K562 (cell line): Measurements from ENCODE around the gene HDAC9. TPM values are rescaled to one million over a fixed set of nuclear protein-coding genes. Genes with fewer than 3 reads are reported as not detected.

Experiments
- ATAC-seq: fragments of 200-7000 bp; cut with Tn5 transposase; 3 replicates; pipeline ENCODE4 v1.9.1; 2020; ENCODE audit warnings: moderate library complexity
- BruUV-seq: library from RNA; stranded (reverse); fragments of 400-500 nt; replicated peaks from 2 replicates; lab custom pipeline; 2021; lab: Mats Ljungman, UMichigan
- CTCF ChIA-PET: fragments of 300-600 bp; formaldehyde crosslinking; extraction: SDS; loops from one replicate; lab custom pipeline; 2021; ENCODE audit warnings: low intra/inter-chr PET ratio; lab: Yijun Ruan, JAX
- POLR2A ChIA-PET: fragments of 300-600, 350-650 bp; sonication (Branson Sonifier 250); formaldehyde crosslinking; extraction: SDS; loops from one replicate; lab custom pipeline; 2021; ENCODE audit warnings: antibody characterized with exemption, inconsistent platforms; lab: Yijun Ruan, JAX
- DNase-seq, 4 experiments: peaks; one replicate each; pipeline versions ENCODE4 v3.0.0 to v3.0.0-alpha.2; 2011 to 2018; ENCODE audit warnings: low spot score in 3 of 4, mixed read lengths in 3 of 4; ENCODE audit errors: extremely low read depth in 1 of 4
- FAIRE-seq: peaks from 2 replicates; lab custom pipeline; 2011; peaks lifted over from hg19 to GRCh38; lab: Jason Lieb, UNC
- H2AFZ ChIP-seq: 2 replicates; pipeline ENCODE4 v1.6.0; 2011; ENCODE audit warnings: low read depth, low read length, control low read depth, inconsistent platforms
- H3K27ac ChIP-seq: fragments of 200-600 bp; 3 replicates; pipeline ENCODE4 v1.8.0; 2011; ENCODE audit warnings: low read depth, mild to moderate bottlenecking, control low read depth, inconsistent platforms, low read length, moderate library complexity, mixed read lengths; ENCODE audit errors: extremely low read depth
- H3K27me3 ChIP-seq, 2 experiments: fragments of 300-600 bp in 1 of 2; 2 replicates in 1 of 2; 3 replicates in 1 of 2; pipeline versions ENCODE4 v1.6.0 to v1.8.0; 2011; ENCODE audit warnings: inconsistent platforms in 2 of 2, low read length in 2 of 2, mild to moderate bottlenecking in 1 of 2, mixed read lengths in 1 of 2, moderate library complexity in 1 of 2; ENCODE audit not compliant: control insufficient read depth in 2 of 2, insufficient read depth in 2 of 2
- H3K36me3 ChIP-seq: fragments of 300-600 bp; 3 replicates; pipeline ENCODE4 v1.8.0; 2011; ENCODE audit warnings: mild to moderate bottlenecking, low read length, inconsistent platforms; ENCODE audit not compliant: control insufficient read depth, insufficient read depth
- H3K4me1 ChIP-seq, 2 experiments: fragments of 200-600 bp in 1 of 2; replicated peaks in 1 of 2; 2 replicates in 1 of 2; 3 replicates in 1 of 2; pipeline versions ENCODE4 v1.5.1 to v1.8.0; 2011; ENCODE audit warnings: inconsistent platforms in 2 of 2, low read length in 2 of 2, mild to moderate bottlenecking in 1 of 2, mixed read lengths in 1 of 2, moderate library complexity in 1 of 2; ENCODE audit not compliant: control insufficient read depth in 2 of 2, insufficient read depth in 2 of 2
- H3K4me2 ChIP-seq: 2 replicates; pipeline ENCODE4 v1.6.1; 2011; ENCODE audit warnings: low read length, control low read depth, inconsistent platforms, mixed read lengths; ENCODE audit not compliant: insufficient read depth
- H3K4me3 ChIP-seq: fragments of 200-600 bp; sonication (generic), shearing (Covaris generic); 2 replicates; pipeline ENCODE4 v1.5.1; 2016; ENCODE audit warnings: control low read depth, inconsistent platforms
- H3K79me2 ChIP-seq: fragments of 200-600 bp; 3 replicates; pipeline ENCODE4 v1.8.0; 2011; ENCODE audit warnings: low read length, inconsistent platforms; ENCODE audit not compliant: control insufficient read depth, insufficient read depth
- H3K9ac ChIP-seq, 2 experiments: 2 replicates each; pipeline versions ENCODE4 v1.6.0 to v1.6.1; 2011; ENCODE audit warnings: low read depth in 2 of 2, low read length in 2 of 2, control low read depth in 1 of 2, inconsistent platforms in 1 of 2, mild to moderate bottlenecking in 1 of 2, mixed read lengths in 1 of 2; ENCODE audit not compliant: insufficient read depth in 1 of 2
- H3K9me1 ChIP-seq: one replicate; pipeline ENCODE4 v1.6.0; 2011; ENCODE audit warnings: inconsistent platforms, mild to moderate bottlenecking, low read length, moderate library complexity; ENCODE audit not compliant: control insufficient read depth, insufficient read depth
- H3K9me3 ChIP-seq: replicated peaks from 2 replicates; pipeline ENCODE4 v1.5.1; 2011; ENCODE audit warnings: low read depth, low read length, inconsistent platforms; ENCODE audit not compliant: control insufficient read depth, insufficient read depth
- H4K20me1 ChIP-seq: replicated peaks from 2 replicates; pipeline ENCODE4 v1.6.1; 2011; ENCODE audit warnings: low read length, inconsistent platforms, mixed read lengths; ENCODE audit not compliant: control insufficient read depth, insufficient read depth
- ADNP ChIP-seq: fragments of 200-800 bp; sonication (Bioruptor generic); IDR thresholded peaks from 2 replicates; pipeline ENCODE4 v1.6.1; 2016; ENCODE audit warnings: missing genetic modification characterization, missing compliant biosample characterization
- ARHGAP35 ChIP-seq: fragments of 450-650 bp; IDR thresholded peaks from 2 replicates; pipeline ENCODE4 v1.6.1; 2018; ENCODE audit not compliant: partially characterized antibody
- CTBP1 ChIP-seq: fragments of 450-650 bp; IDR thresholded peaks from 2 replicates; pipeline ENCODE4 v1.6.1; 2016; ENCODE audit warnings: borderline replicate concordance
- ELF4 ChIP-seq: fragments of 450-650 bp; formaldehyde crosslinking; IDR thresholded peaks from 2 replicates; pipeline ENCODE4 v1.4.0; 2022; ENCODE audit warnings: missing genetic modification characterization
- ESRRA ChIP-seq: fragments of 450-650 bp; IDR thresholded peaks from 2 replicates; pipeline ENCODE4 v1.6.1; 2014; ENCODE audit warnings: low read depth, mild to moderate bottlenecking, moderate library complexity, borderline replicate concordance
- FOXM1 ChIP-seq, 2 experiments: fragments of 450-650 bp in 1 of 2; sonication (generic) in 1 of 2; formaldehyde crosslinking in 1 of 2; IDR thresholded peaks; 2 replicates each; pipeline versions ENCODE4 v1.6.1 to v1.9.0; 2017 to 2022; ENCODE audit warnings: low read depth in 2 of 2, mild to moderate bottlenecking in 2 of 2, missing genetic modification reagents in 1 of 2, moderate library complexity in 1 of 2
- GATA2 ChIP-seq: sonication (generic); formaldehyde crosslinking; IDR thresholded peaks from 2 replicates; pipeline ENCODE4 v1.4.0; 2020; ENCODE audit warnings: mild to moderate bottlenecking, missing genetic modification reagents
- GTF2A2 ChIP-seq: IDR thresholded peaks from 2 replicates; pipeline ENCODE4 v1.6.1; 2016; ENCODE audit warnings: mild to moderate bottlenecking, missing genetic modification characterization, missing compliant biosample characterization
- GTF2F1 ChIP-seq: IDR thresholded peaks from 2 replicates; pipeline ENCODE4 v1.6.1; 2011; ENCODE audit warnings: low read depth, low read length, improper control_type of control experiment
- PHB ChIP-seq: fragments of 250-450 bp; sonication (Bioruptor Pico); IDR thresholded peaks from 2 replicates; pipeline ENCODE4 v1.5.0; 2021
- SP2 ChIP-seq: IDR thresholded peaks from 2 replicates; pipeline ENCODE4 v1.6.1; 2011; ENCODE audit warnings: mild to moderate bottlenecking, low read depth, low read length, moderate library complexity; ENCODE audit not compliant: poor library complexity, severe bottlenecking; ENCODE audit errors: extremely low read depth
- ZFP1 ChIP-seq: fragments of 450-650 bp; formaldehyde crosslinking; IDR thresholded peaks from 2 replicates; pipeline ENCODE4 v1.4.0; 2020; ENCODE audit warnings: mild to moderate bottlenecking, mixed read lengths
- ZNF561 ChIP-seq: fragments of 450-650 bp; formaldehyde crosslinking; conservative IDR thresholded peaks from 2 replicates; pipeline ENCODE4 v1.4.0; 2020; ENCODE audit warnings: mild to moderate bottlenecking, moderate library complexity
- ZZZ3 ChIP-seq: fragments of 450-650 bp; IDR thresholded peaks from 2 replicates; pipeline ENCODE4 v1.6.1; 2016; ENCODE audit warnings: antibody characterized with exemption, mild to moderate bottlenecking, moderate library complexity
- WGBS: fragments of 100-300 bp; shearing (Covaris generic); methylation state at CpG from one replicate; pipeline ENCODE4 v1.1.6; 2016; ENCODE audit warnings: low coverage, mixed read lengths; ENCODE audit not compliant: insufficient coverage; ENCODE audit errors: missing lambda C conversion rate; 5-methylcytosine and 5-hydroxymethylcytosine counted together
- in situ Hi-C: fragments of 300-500 bp; cut with MboI; formaldehyde crosslinking; loops from 4 replicates; pipeline ENCODE4 v1.15.0; 2018; ENCODE audit warnings: inconsistent platforms, mixed read lengths
- intact Hi-C: fragments of 100-400 bp; cut with micrococcal nuclease; formaldehyde crosslinking; loops from 2 replicates; pipeline ENCODE4 v1.14.2; 2022
- polyA plus RNA-seq, 8 experiments: library from polyadenylated mRNA; depleted of rRNA in 4 of 8; stranded (reverse) in 5 of 8; unstranded in 3 of 8; fragments of >200 nt; fragmentation: Nextera tagmentation in 2 of 8; fragmentation: Illumina TruSeq in 1 of 8; extraction: Ambion mirVana in 2 of 8; extraction: Trizol in 1 of 8; gene quantifications; 2 replicates each; pipeline versions ENCODE4 v1.2.1 to v1.2.3, GENCODE V29; 2011 to 2014; ENCODE audit warnings: inconsistent platforms in 1 of 8, missing spikeins in 1 of 8
- total RNA-seq, 7 experiments: library from RNA; depleted of rRNA in 6 of 7; stranded (reverse); fragments of >200 nt in 6 of 7; fragmentation: Illumina TruSeq in 2 of 7; extraction: Trizol in 2 of 7; gene quantifications; 2 replicates each; pipeline versions ENCODE4 v1.2.1 to v1.2.3, GENCODE V29; 2011 to 2021; ENCODE audit warnings: low replicate concordance in 1 of 7
- TF ChIP-seq, protein P1 (sequence below): fragments of 250-450 bp; sonication (Bioruptor Pico); IDR thresholded peaks from 2 replicates; pipeline ENCODE4 v1.8.0; 2022; ENCODE audit warnings: inconsistent platforms, mild to moderate bottlenecking, moderate library complexity, borderline replicate concordance
- TF ChIP-seq, protein P2 (sequence below): fragments of 200-800 bp; sonication (Bioruptor generic); IDR thresholded peaks from 2 replicates; pipeline ENCODE4 v1.6.1; 2017; ENCODE audit warnings: missing genetic modification characterization, missing compliant biosample characterization

HDAC9 gene
- total and polyA plus RNA-seq, 9 of the 15 experiments (the other 6 are each of a cell fraction or from before 2014, with no cell fraction given) = 0.08 to 0.91 (median 0.33) TPM

DNA sequence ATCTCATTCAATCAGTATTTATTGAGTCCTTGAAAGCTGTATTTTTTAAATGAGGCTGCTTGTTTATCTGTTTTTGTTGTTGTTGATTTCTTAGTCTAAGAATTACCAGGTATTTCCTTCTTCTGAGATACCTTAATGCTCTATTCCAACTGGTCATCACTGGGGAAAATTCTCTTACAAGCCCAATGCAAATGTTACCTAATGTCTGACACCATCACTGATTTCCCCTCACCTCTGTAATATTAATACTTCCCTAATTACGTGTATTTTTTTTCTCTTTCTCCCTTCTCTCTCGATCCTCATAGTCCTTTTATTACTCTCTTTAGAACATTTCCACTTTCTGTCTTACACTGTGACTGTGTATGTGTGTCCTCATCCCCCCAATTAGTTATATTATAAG, 13.9 kb downstream of the HDAC9 start:
- Histone ChIP-seq H3K4me3 (no peak overlapping the region), H3K27ac (no peak overlapping the region)

DNA sequence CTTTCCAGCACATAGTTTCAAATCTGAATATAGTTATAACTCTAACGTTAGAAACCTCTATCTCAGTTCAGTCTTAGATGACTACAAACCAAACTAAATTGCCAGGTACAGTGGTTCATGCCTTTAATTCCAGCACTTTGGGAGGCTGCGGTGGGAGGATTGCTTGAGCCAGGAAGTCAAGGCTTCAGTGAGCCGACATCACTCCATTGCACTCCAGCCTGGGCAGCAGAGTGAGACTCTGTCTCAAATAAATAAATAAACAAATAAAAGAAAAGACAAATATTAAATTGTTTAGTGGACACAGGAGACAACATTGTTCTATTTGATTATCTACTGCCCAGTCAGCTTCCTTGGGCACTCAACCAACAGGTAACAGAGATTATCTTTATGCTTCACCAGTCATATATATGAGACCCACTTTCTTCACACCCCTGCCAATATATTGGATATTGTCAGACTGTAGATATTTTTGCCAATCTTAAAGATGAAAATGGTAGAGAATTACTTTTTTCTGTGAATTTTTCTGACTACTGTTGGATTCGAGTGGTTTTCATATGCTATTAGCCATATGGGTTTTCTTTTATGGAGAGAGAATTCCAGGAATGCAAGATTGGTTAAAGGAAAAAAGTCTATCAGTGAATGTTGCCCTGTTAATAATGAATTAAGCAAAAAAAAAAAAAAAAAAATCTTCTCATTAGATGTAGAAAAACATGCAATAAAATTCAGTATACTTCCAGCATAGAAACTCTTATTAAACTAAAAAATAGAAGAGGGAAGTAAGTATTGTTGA, 16.0 kb downstream of the HDAC9 start:
- ChIA-PET CTCF (no interaction called here), POLR2A (no interaction called here)
- H3K9me1 ChIP-seq = no peaks in the 10 kb centered on the region
- no peaks in the 10 kb centered on the region for H3K27me3 ChIP-seq
- no peaks in the 10 kb centered on the region for H3K79me2 ChIP-seq
- H3K4me2 ChIP-seq = no peak overlapping the region
- intact Hi-C loops = no loop called here
- in situ Hi-C loops = no loop called here
- no peak for ATAC-seq
- no peaks in the 10 kb centered on the region for H3K36me3 ChIP-seq
- no TSS peak for BruUV-seq
- WGBS = 0% methylated on average over 4 of the region's 4 CpGs
- DNase-seq = no peak
- H3K9ac ChIP-seq = no peak overlapping the region
- H3K27ac ChIP-seq = no peak overlapping the region
- H2AFZ ChIP-seq = no peak overlapping the region
- no peak for FAIRE-seq
- H3K9me3 ChIP-seq = no peaks in the 10 kb centered on the region
- H3K4me1 ChIP-seq = no peaks in the 10 kb centered on the region
- H4K20me1 ChIP-seq = no peaks in the 10 kb centered on the region
- no peak overlapping the region for H3K4me3 ChIP-seq
- TF ChIP-seq, protein P1, sequence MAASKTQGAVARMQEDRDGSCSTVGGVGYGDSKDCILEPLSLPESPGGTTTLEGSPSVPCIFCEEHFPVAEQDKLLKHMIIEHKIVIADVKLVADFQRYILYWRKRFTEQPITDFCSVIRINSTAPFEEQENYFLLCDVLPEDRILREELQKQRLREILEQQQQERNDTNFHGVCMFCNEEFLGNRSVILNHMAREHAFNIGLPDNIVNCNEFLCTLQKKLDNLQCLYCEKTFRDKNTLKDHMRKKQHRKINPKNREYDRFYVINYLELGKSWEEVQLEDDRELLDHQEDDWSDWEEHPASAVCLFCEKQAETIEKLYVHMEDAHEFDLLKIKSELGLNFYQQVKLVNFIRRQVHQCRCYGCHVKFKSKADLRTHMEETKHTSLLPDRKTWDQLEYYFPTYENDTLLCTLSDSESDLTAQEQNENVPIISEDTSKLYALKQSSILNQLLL (CRISPR knock-in tag) = no peak
- no peak for TF ChIP-seq ZZZ3
- TF ChIP-seq SP2 = no peak
- no peak for TF ChIP-seq ZFP1
- no peak for TF ChIP-seq ZNF561 (CRISPR knock-in tag)
- TF ChIP-seq, protein P2, sequence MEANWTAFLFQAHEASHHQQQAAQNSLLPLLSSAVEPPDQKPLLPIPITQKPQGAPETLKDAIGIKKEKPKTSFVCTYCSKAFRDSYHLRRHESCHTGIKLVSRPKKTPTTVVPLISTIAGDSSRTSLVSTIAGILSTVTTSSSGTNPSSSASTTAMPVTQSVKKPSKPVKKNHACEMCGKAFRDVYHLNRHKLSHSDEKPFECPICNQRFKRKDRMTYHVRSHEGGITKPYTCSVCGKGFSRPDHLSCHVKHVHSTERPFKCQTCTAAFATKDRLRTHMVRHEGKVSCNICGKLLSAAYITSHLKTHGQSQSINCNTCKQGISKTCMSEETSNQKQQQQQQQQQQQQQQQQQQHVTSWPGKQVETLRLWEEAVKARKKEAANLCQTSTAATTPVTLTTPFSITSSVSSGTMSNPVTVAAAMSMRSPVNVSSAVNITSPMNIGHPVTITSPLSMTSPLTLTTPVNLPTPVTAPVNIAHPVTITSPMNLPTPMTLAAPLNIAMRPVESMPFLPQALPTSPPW (CRISPR knock-in tag) = no peak
- no peak for TF ChIP-seq ELF4 (CRISPR knock-in tag)
- no peak for TF ChIP-seq GTF2A2 (tag)
- no peak for TF ChIP-seq GATA2
- no peak for TF ChIP-seq GTF2F1

More for the DNA sequence above, 13.9 kb downstream of the HDAC9 start:
- WGBS = 9% methylated on average over 2 of the region's 2 CpGs
- no peak for DNase-seq
- Histone ChIP-seq H3K36me3 (no peaks in the 10 kb centered on the region), H3K9ac (no peak overlapping the region), H3K9me3 (no peaks in the 10 kb centered on the region), H3K4me1 (no peaks in the 10 kb centered on the region), H3K9me1 (no peaks in the 10 kb centered on the region), H3K27me3 (no peaks in the 10 kb centered on the region), H4K20me1 (no peaks in the 10 kb centered on the region), H3K79me2 (no peaks in the 10 kb centered on the region), H3K4me2 (no peak overlapping the region), H2AFZ (no peak overlapping the region)
- CTCF ChIA-PET = no interaction called here
- TF ChIP-seq ESRRA (no peak), ADNP (tag) (no peak), PHB (CRISPR knock-in tag) (no peak), ARHGAP35 (no peak), CTBP1 (no peak), FOXM1 (IDR thresholded peaks at IDR 0.05; ENCODE audit: low read depth) (no peak), FOXM1 (CRISPR knock-in tag; IDR thresholded peaks at IDR 0.05; ENCODE audit: low read depth) (no peak)
- BruUV-seq = no TSS peak
- no peak for ATAC-seq
- intact Hi-C loops = no loop called here
- no peak for FAIRE-seq
- in situ Hi-C loops = no loop called here
- POLR2A ChIA-PET = interaction anchor here (0.6 kb wide), 1 partner anchor 39 kb away, joined by 3 read pairs; no protein-coding TSS in a partner anchor
